ENCODE measurements around the gene COL2A1.

COL2A1 gene

GRCh38 chr12:48010366-48010970 lies 6.2 kb upstream of the COL2A1 start:
- DNase-seq: no peak

GRCh38 chr12:48009471-48009870 lies 5.2 kb upstream of the COL2A1 start:
- no peak for DNase-seq

GRCh38 chr12:48008950-48009349 lies 4.7 kb upstream of the COL2A1 start:
- no peak for DNase-seq

- DNase-seq: no peak
Observed at GRCh38 chr12:48008349-48008748, 4.1 kb upstream of the COL2A1 start.

GRCh38 chr12:48007206-48007605 lies 2.9 kb upstream of the COL2A1 start:
- DNase-seq: no peak

- DNase-seq: no peak
Observed at GRCh38 chr12:48005750-48006021, 1.4 kb upstream of the COL2A1 start.

- no peak for DNase-seq
Observed at GRCh38 chr12:48005001-48005749, 899 bp upstream of the COL2A1 start.

- no peak for DNase-seq
Observed at GRCh38 chr12:48003226-48004052, 837 bp downstream of the COL2A1 start.

- DNase-seq: no peak
Observed at GRCh38 chr12:48002773-48003218, 1.5 kb downstream of the COL2A1 start.

GRCh38 chr12:48002414-48002730 lies 1.9 kb downstream of the COL2A1 start:
- DNase-seq: no peak

- DNase-seq: no peak
Observed at GRCh38 chr12:48001505-48002413, 2.5 kb downstream of the COL2A1 start.

- no peak for DNase-seq
Observed at GRCh38 chr12:48000878-48001504, 3.3 kb downstream of the COL2A1 start.

- DNase-seq: no peak
Observed at GRCh38 chr12:47999816-48000215, 4.5 kb downstream of the COL2A1 start.

GRCh38 chr12:47997321-47997720 lies 7.0 kb downstream of the COL2A1 start:
- DNase-seq: no peak

GRCh38 chr12:47995981-47996401 lies 8.3 kb downstream of the COL2A1 start:
- DNase-seq: no peak

GRCh38 chr12:47993491-47993890 lies 10.8 kb downstream of the COL2A1 start:
- no peak for DNase-seq

GRCh38 chr12:47992776-47993175 lies 11.5 kb downstream of the COL2A1 start:
- no peak for DNase-seq

GRCh38 chr12:47991106-47992061 lies 12.9 kb downstream of the COL2A1 start:
- no peak for DNase-seq

GRCh38 chr12:47990351-47991105 lies 13.7 kb downstream of the COL2A1 start:
- DNase-seq: no peak

GRCh38 chr12:47989666-47990065 lies 14.6 kb downstream of the COL2A1 start:
- no peak for DNase-seq

GRCh38 chr12:47989023-47989417 lies 15.3 kb downstream of the COL2A1 start:
- DNase-seq: no peak

All from DMS 273 treated with DMSO at 0.1 percent for 48 hours (cell line).